Measurements from ENCODE around the gene MAL. TPM values are rescaled to one million over a fixed set of nuclear protein-coding genes. Genes with fewer than 3 reads are reported as not detected.

MAL gene
- total and polyA plus RNA-seq, 2 experiments from 2014 or later, result 0.24 to 0.31 TPM

DNA sequence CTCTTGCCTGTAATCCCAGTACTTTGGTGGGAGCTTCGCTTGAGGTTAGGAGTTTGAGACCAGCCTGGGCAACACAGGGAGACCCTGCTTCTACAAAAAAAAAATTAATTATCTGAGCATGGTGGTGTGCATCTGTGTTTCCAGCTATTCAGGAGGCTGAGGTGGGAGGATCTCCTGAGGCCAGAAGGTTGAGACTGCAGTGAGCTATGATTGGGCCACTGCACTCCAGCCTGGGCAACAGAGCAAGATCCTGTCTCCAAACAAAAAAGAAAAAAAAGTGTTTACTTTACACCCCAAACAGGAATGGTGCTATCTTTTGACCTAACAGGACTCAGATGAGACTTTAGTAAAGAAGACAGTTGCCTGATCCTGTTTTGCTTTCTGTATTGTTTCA lies 35.6 kb downstream of the MAL start:
- Histone ChIP-seq H3F3A (replicated peaks; ENCODE audit: low read depth) (no peaks in the 10 kb centered on the region), H3K4me3 (no peak overlapping the region), H2AFZ (no peak overlapping the region; the same call in 1 of the 2 replicates), H3K4me1 (ENCODE audit: insufficient read depth) (peaks cover 21% of the 10 kb centered on the region), H4K20me1 (replicated peaks; ENCODE audit: insufficient read depth) (no peaks in the 10 kb centered on the region), H3K27ac (ENCODE audit: low read depth) (no peak overlapping the region), H3K9me2 (ENCODE audit: insufficient read depth) (no peaks in the 10 kb centered on the region), H3K4me2 (no peak overlapping the region), H3K79me2 (replicated peaks; ENCODE audit: insufficient read depth) (no peaks in the 10 kb centered on the region), H3K27me3 (ENCODE audit: insufficient read depth) (no peaks in the 10 kb centered on the region), H3K36me3 (ENCODE audit: insufficient read depth) (no peaks in the 10 kb centered on the region)
- Mint-ChIP-seq H3K4me1 (peaks cover 18% of the 10 kb centered on the region), H3K27ac (no peak overlapping the region), H3K9me3 (no peaks in the 10 kb centered on the region), H3K27me3 (ENCODE audit: insufficient read depth, low read depth, poor library complexity) (peaks cover 27% of the 10 kb centered on the region), H3K36me3 (ENCODE audit: low read depth) (no peaks in the 10 kb centered on the region), H3K4me3 (no peak overlapping the region)
- no peak for DNase-seq (ENCODE audit: low spot score)
- ATAC-seq, result no peak
- TF ChIP-seq CREB1 (CRISPR knock-in tag; IDR thresholded peaks at IDR 0.05; ENCODE audit: low read depth), result no peak
- no peak for TF ChIP-seq STAT1 (IDR thresholded peaks at IDR 0.05; ENCODE audit: unreplicated experiment)
- no peak for TF ChIP-seq ZNF331 (CRISPR knock-in tag; IDR thresholded peaks at IDR 0.05; ENCODE audit: low read depth)
- TF ChIP-seq NANOG (IDR thresholded peaks at IDR 0.05; ENCODE audit: borderline replicate concordance), result no peak
- TF ChIP-seq ZNF114 (CRISPR knock-in tag; IDR thresholded peaks at IDR 0.05), result no peak
- TF ChIP-seq, protein P1, sequence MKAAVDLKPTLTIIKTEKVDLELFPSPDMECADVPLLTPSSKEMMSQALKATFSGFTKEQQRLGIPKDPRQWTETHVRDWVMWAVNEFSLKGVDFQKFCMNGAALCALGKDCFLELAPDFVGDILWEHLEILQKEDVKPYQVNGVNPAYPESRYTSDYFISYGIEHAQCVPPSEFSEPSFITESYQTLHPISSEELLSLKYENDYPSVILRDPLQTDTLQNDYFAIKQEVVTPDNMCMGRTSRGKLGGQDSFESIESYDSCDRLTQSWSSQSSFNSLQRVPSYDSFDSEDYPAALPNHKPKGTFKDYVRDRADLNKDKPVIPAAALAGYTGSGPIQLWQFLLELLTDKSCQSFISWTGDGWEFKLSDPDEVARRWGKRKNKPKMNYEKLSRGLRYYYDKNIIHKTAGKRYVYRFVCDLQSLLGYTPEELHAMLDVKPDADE (IDR thresholded peaks at IDR 0.05), result no peak
- TF ChIP-seq, protein P2, sequence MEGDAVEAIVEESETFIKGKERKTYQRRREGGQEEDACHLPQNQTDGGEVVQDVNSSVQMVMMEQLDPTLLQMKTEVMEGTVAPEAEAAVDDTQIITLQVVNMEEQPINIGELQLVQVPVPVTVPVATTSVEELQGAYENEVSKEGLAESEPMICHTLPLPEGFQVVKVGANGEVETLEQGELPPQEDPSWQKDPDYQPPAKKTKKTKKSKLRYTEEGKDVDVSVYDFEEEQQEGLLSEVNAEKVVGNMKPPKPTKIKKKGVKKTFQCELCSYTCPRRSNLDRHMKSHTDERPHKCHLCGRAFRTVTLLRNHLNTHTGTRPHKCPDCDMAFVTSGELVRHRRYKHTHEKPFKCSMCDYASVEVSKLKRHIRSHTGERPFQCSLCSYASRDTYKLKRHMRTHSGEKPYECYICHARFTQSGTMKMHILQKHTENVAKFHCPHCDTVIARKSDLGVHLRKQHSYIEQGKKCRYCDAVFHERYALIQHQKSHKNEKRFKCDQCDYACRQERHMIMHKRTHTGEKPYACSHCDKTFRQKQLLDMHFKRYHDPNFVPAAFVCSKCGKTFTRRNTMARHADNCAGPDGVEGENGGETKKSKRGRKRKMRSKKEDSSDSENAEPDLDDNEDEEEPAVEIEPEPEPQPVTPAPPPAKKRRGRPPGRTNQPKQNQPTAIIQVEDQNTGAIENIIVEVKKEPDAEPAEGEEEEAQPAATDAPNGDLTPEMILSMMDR (conservative IDR thresholded peaks at IDR 0.05; ENCODE audit: low read depth in 2 of 2), result no peak
- TF ChIP-seq POLR2AphosphoS5 (IDR thresholded peaks at IDR 0.05; ENCODE audit: low read depth), result no peak
- TF ChIP-seq, protein P3, sequence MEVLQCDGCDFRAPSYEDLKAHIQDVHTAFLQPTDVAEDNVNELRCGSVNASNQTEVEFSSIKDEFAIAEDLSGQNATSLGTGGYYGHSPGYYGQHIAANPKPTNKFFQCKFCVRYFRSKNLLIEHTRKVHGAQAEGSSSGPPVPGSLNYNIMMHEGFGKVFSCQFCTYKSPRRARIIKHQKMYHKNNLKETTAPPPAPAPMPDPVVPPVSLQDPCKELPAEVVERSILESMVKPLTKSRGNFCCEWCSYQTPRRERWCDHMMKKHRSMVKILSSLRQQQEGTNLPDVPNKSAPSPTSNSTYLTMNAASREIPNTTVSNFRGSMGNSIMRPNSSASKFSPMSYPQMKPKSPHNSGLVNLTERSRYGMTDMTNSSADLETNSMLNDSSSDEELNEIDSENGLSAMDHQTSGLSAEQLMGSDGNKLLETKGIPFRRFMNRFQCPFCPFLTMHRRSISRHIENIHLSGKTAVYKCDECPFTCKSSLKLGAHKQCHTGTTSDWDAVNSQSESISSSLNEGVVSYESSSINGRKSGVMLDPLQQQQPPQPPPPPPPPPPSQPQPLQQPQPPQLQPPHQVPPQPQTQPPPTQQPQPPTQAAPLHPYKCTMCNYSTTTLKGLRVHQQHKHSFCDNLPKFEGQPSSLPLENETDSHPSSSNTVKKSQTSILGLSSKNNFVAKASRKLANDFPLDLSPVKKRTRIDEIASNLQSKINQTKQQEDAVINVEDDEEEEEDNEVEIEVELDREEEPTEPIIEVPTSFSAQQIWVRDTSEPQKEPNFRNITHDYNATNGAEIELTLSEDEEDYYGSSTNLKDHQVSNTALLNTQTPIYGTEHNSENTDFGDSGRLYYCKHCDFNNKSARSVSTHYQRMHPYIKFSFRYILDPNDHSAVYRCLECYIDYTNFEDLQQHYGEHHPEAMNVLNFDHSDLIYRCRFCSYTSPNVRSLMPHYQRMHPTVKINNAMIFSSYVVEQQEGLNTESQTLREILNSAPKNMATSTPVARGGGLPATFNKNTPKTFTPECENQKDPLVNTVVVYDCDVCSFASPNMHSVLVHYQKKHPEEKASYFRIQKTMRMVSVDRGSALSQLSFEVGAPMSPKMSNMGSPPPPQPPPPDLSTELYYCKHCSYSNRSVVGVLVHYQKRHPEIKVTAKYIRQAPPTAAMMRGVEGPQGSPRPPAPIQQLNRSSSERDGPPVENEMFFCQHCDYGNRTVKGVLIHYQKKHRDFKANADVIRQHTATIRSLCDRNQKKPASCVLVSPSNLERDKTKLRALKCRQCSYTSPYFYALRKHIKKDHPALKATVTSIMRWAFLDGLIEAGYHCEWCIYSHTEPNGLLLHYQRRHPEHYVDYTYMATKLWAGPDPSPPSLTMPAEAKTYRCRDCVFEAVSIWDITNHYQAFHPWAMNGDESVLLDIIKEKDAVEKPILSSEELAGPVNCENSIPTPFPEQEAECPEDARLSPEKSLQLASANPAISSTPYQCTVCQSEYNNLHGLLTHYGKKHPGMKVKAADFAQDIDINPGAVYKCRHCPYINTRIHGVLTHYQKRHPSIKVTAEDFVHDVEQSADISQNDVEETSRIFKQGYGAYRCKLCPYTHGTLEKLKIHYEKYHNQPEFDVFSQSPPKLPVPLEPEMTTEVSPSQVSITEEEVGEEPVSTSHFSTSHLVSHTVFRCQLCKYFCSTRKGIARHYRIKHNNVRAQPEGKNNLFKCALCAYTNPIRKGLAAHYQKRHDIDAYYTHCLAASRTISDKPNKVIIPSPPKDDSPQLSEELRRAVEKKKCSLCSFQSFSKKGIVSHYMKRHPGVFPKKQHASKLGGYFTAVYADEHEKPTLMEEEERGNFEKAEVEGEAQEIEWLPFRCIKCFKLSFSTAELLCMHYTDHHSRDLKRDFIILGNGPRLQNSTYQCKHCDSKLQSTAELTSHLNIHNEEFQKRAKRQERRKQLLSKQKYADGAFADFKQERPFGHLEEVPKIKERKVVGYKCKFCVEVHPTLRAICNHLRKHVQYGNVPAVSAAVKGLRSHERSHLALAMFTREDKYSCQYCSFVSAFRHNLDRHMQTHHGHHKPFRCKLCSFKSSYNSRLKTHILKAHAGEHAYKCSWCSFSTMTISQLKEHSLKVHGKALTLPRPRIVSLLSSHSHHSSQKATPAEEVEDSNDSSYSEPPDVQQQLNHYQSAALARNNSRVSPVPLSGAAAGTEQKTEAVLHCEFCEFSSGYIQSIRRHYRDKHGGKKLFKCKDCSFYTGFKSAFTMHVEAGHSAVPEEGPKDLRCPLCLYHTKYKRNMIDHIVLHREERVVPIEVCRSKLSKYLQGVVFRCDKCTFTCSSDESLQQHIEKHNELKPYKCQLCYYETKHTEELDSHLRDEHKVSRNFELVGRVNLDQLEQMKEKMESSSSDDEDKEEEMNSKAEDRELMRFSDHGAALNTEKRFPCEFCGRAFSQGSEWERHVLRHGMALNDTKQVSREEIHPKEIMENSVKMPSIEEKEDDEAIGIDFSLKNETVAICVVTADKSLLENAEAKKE (CRISPR knock-in tag; IDR thresholded peaks at IDR 0.05), result no peak
- TF ChIP-seq EZH2 (IDR thresholded peaks at IDR 0.05; ENCODE audit: low read depth, unreplicated experiment), result no peak
- TF ChIP-seq EZH2phosphoT487 (IDR thresholded peaks at IDR 0.05; ENCODE audit: unreplicated experiment), result no peak
- TF ChIP-seq JUNB (IDR thresholded peaks at IDR 0.05; ENCODE audit: unreplicated experiment), result no peak
- TF ChIP-seq REST (IDR thresholded peaks at IDR 0.05; ENCODE audit: unreplicated experiment), result no peak
